ENCODE data around the gene TJP2. TPM values are rescaled to one million over a fixed set of nuclear protein-coding genes. Genes with fewer than 3 reads are reported as not detected.

Gene TJP2
- total and polyA plus RNA-seq, 2 donors (not counting 3 experiments of a cell fraction or from before 2014, with no cell fraction given): 83.0 to 168 TPM

DNA sequence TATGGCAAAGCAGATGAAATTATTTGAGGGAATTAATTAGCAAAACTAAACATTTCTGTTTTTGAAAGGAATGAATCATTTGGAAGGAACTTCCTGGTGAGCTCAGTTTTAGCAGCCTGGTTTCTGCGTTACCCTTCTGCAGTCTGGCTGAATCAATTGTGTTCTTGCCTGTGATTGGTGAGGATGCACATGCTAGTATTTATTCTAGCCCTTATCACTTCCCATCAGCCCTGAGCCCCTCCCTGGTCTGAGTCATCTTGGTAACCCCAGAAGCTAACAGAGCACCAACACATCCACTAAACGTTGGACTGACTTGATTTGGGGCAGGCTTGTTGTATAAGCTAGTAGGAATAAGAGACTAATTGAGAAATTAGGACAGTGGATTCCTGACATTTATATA, 6.6 kb downstream of the TJP2 start:
- ChIA-PET CTCF (interaction anchor here (1.0 to 3.2 kb wide), 16 partner anchors 10 to 145 kb away, joined by 3 to 46 read pairs (median 5); partner anchors contain the start of gene FXN), POLR2A (interaction anchor here (0.7 to 1.2 kb wide), 6 partner anchors 9 to 59 kb away, joined by 3 to 9 read pairs (median 4); no protein-coding TSS in a partner anchor)
- peak overlapping the region; percentile 79 for H3K9ac ChIP-seq (replicated peaks; ENCODE audit: extremely low read depth, insufficient read depth, low read length)
- H3K9me1 ChIP-seq (replicated peaks; ENCODE audit: control insufficient read depth, extremely low read depth, insufficient read depth, low read length): no peaks in the 10 kb centered on the region
- H3K4me3 ChIP-seq (replicated peaks in 1 of 3; ENCODE audit: insufficient read depth in 1 of 3, low read depth in 1 of 3, low read length in 3 of 3): peak overlapping the region in 1 of 3 experiments; percentile 36
- H3K36me3 ChIP-seq (ENCODE audit: control insufficient read depth in 2 of 2, extremely low read depth in 1 of 2, insufficient read depth in 2 of 2, low read length in 2 of 2): peaks cover 0 to 3% of the 10 kb centered on the region in 2 experiments
- dilution Hi-C loops (cut with MboI; ENCODE audit: extremely low pct_ligation_motif_present, low sequenced_read_pairs) (loop anchor here (10.0 kb wide), 1 partner anchor 116 kb away; no protein-coding TSS in a partner anchor), intact Hi-C loops (cut with micrococcal nuclease) (loop anchor here (1.0 kb wide), 4 partner anchors 9 to 83 kb away; no protein-coding TSS in a partner anchor)
- peak; percentile 92 for FAIRE-seq
- no peak overlapping the region for H2AFZ ChIP-seq (ENCODE audit: low read depth, low read length)
- peaks cover 51% of the 10 kb centered on the region for H3K4me1 ChIP-seq (ENCODE audit: control insufficient read depth, extremely low read depth, insufficient read depth, low read length)
- peaks cover 89% of the 10 kb centered on the region for H3K79me2 ChIP-seq (ENCODE audit: control insufficient read depth, insufficient read depth, low read length)
- BruUV-seq (replicated peaks): no TSS peak
- TF ChIP-seq JUN (IDR thresholded peaks at IDR 0.05; ENCODE audit: borderline replicate concordance, insufficient read depth, insufficient read length, low read depth) (peak; percentile 98), POLR2AphosphoS5 (IDR thresholded peaks at IDR 0.05; ENCODE audit: insufficient read depth, low read depth, low read length) (peak; percentile 82), POLR2A (IDR thresholded peaks at IDR 0.05; ENCODE audit: low read depth, low read length) (no peak), MYC (IDR thresholded peaks at IDR 0.05; ENCODE audit: low read depth, low read length) (peak; percentile 42), FOS (IDR thresholded peaks at IDR 0.05; ENCODE audit: borderline replicate concordance, insufficient read depth, low read length) (peak; percentile 100), EZH2 (IDR thresholded peaks at IDR 0.05; ENCODE audit: borderline replicate concordance, low read depth, low read length, severe bottlenecking) (no peak), MAX (IDR thresholded peaks at IDR 0.05; ENCODE audit: insufficient read depth, insufficient read length) (peak; percentile 36), GATA2 (IDR thresholded peaks at IDR 0.05; ENCODE audit: insufficient read depth, insufficient read length, low read depth, low read length) (peak; percentile 100)
- TF ChIP-seq, protein P1, sequence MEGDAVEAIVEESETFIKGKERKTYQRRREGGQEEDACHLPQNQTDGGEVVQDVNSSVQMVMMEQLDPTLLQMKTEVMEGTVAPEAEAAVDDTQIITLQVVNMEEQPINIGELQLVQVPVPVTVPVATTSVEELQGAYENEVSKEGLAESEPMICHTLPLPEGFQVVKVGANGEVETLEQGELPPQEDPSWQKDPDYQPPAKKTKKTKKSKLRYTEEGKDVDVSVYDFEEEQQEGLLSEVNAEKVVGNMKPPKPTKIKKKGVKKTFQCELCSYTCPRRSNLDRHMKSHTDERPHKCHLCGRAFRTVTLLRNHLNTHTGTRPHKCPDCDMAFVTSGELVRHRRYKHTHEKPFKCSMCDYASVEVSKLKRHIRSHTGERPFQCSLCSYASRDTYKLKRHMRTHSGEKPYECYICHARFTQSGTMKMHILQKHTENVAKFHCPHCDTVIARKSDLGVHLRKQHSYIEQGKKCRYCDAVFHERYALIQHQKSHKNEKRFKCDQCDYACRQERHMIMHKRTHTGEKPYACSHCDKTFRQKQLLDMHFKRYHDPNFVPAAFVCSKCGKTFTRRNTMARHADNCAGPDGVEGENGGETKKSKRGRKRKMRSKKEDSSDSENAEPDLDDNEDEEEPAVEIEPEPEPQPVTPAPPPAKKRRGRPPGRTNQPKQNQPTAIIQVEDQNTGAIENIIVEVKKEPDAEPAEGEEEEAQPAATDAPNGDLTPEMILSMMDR (IDR thresholded peaks at IDR 0.05; ENCODE audit: extremely low read depth in 1 of 2, insufficient read depth in 1 of 2, low read depth in 1 of 2, low read length in 2 of 2): no peak
- peak; percentile 98 for DNase-seq (ENCODE audit: low read depth, low spot score)
- H3K4me2 ChIP-seq (ENCODE audit: insufficient read depth, low read length): peak overlapping the region; percentile 83
- H3K27ac ChIP-seq (ENCODE audit: insufficient read depth, low read depth, low read length): peak overlapping the region; percentile 98
- H3K27me3 ChIP-seq (ENCODE audit: control insufficient read depth in 2 of 2, insufficient read depth in 2 of 2, low read length in 2 of 2): no peaks in the 10 kb centered on the region
- H3K9me3 ChIP-seq (replicated peaks; ENCODE audit: control insufficient read depth, insufficient read depth, low read length): no peaks in the 10 kb centered on the region
- no peaks in the 10 kb centered on the region for H4K20me1 ChIP-seq (replicated peaks; ENCODE audit: control insufficient read depth, extremely low read depth, insufficient read depth, low read length)

Data from endothelial cell of umbilical vein (primary cell).